Measurements from ENCODE around the gene PIM2. TPM values are rescaled to one million over a fixed set of nuclear protein-coding genes. Genes with fewer than 3 reads are reported as not detected.
A peak's percentile ranks its signal among the peaks of the same experiment; 100 is the strongest.

The PIM2 gene
- total RNA-seq, 1 experiment from 2014 or later = 15.6 TPM

GRCh38 chrX:48966796-48967579, 48.2 kb upstream of the PIM2 start:
- BruUV-seq (replicated peaks) = no TSS peak
- Histone ChIP-seq H2AFZ (ENCODE audit: low read depth, low read length, poor library complexity, severe bottlenecking) (no peak overlapping the region), H4K20me1 (ENCODE audit: insufficient read depth) (no peaks in the 10 kb centered on the region), H3K27me3 (ENCODE audit: insufficient read depth, low read length) (no peaks in the 10 kb centered on the region), H3K79me2 (ENCODE audit: insufficient read depth, low read length) (no peaks in the 10 kb centered on the region), H3K4me3 (replicated peaks in 1 of 2; ENCODE audit: low read depth in 1 of 2, low read length in 2 of 2) (no peak overlapping the region), H3K36me3 (ENCODE audit: control insufficient read depth in 1 of 2, insufficient read depth in 2 of 2, low read length in 2 of 2) (no peaks in the 10 kb centered on the region), H3K9me2 (ENCODE audit: insufficient read depth) (no peaks in the 10 kb centered on the region), H3K9me3 (ENCODE audit: control insufficient read depth in 1 of 2, insufficient read depth in 1 of 2, low read depth in 1 of 2, low read length in 2 of 2) (no peaks in the 10 kb centered on the region), H3K4me1 (ENCODE audit: control insufficient read depth in 1 of 2, insufficient read depth in 2 of 2, low read length in 2 of 2) (peaks cover 0 to 5% of the 10 kb centered on the region in 2 experiments; a peak in 1 of 4 replicates), H3K4me2 (ENCODE audit: low read length) (0 out of 2 replicates have a peak overlapping the region, but pooled peaks have one; percentile 14), H3K27ac (ENCODE audit: low read depth, low read length) (no peak overlapping the region), H3K9ac (ENCODE audit: low read length) (no peak overlapping the region)
- RAD21 ChIA-PET (ENCODE audit: low non-redundant PET in 1 of 2, low total read pairs in 2 of 2, uncharacterized antibody in 2 of 2, unreplicated experiment in 2 of 2) = no interaction called here
- POLR2A ChIA-PET = interaction anchor here (0.6 kb wide), 1 partner anchor 35 kb away, joined by 3 read pairs; the partner anchor contains the start of gene GRIPAP1
- DNase-seq (ENCODE audit: low read depth, low spot score) = no peak
- CTCF ChIA-PET = no interaction called here
- intact Hi-C loops (cut with micrococcal nuclease) = no loop called here
- ATAC-seq = no peak
- TF ChIP-seq ELF1 (IDR thresholded peaks at IDR 0.05; ENCODE audit: borderline replicate concordance, low read depth) = no peak
- no peak for TF ChIP-seq YY1 (IDR thresholded peaks at IDR 0.05; ENCODE audit: extremely low read depth, insufficient replicate concordance, low read depth, low read length)
- no peak for TF ChIP-seq CEBPB (IDR thresholded peaks at IDR 0.05; ENCODE audit: low read depth)
- TF ChIP-seq EGR1 (IDR thresholded peaks at IDR 0.05; ENCODE audit: low read depth) = no peak
- TF ChIP-seq JUND (IDR thresholded peaks at IDR 0.05) = no peak
- no peak for TF ChIP-seq SIN3A (IDR thresholded peaks at IDR 0.05; ENCODE audit: low read depth)
- TF ChIP-seq, protein P1, sequence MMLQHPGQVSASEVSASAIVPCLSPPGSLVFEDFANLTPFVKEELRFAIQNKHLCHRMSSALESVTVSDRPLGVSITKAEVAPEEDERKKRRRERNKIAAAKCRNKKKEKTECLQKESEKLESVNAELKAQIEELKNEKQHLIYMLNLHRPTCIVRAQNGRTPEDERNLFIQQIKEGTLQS (IDR thresholded peaks at IDR 0.05) = no peak
- TF ChIP-seq CTCF (IDR thresholded peaks at IDR 0.05 in 2 of 3, conservative IDR thresholded peaks at IDR 0.05 in 1 of 3; ENCODE audit: borderline replicate concordance in 1 of 3, insufficient read depth in 1 of 3, low read depth in 2 of 3, low read length in 2 of 3) = no peak
- no peak for TF ChIP-seq TCF7L2 (IDR thresholded peaks at IDR 0.05; ENCODE audit: borderline replicate concordance, extremely low read depth, insufficient read depth, insufficient read length)
- no peak for TF ChIP-seq POLR2A (IDR thresholded peaks at IDR 0.05; ENCODE audit: borderline replicate concordance, extremely low read depth, insufficient read depth, insufficient read length)
